Mucosa of descending colon (tissue), 3 donors: ENCODE measurements around the gene HSD17B12. TPM values are rescaled to one million over a fixed set of nuclear protein-coding genes. Genes with fewer than 3 reads are reported as not detected.

Experiments used
- ATAC-seq: fragments of 200-7000 bp; cut with Tn5 transposase; one replicate; pipeline ENCODE4 v1.9.1; 2020; ENCODE audit warnings: mild to moderate bottlenecking, moderate library complexity
- DNase-seq, 3 donors: peaks; one replicate each; pipeline ENCODE4 v3.0.0-alpha.2; 2020
- H3K36me3 ChIP-seq: fragments of 200-600 bp; one replicate; pipeline ENCODE4 v1.8.0; 2021; ENCODE audit warnings: low read depth, mild to moderate bottlenecking
- H3K4me1 ChIP-seq: fragments of 200-600 bp; one replicate; pipeline ENCODE4 v1.8.0; 2021; ENCODE audit warnings: low read depth, mild to moderate bottlenecking
- H3K4me3 ChIP-seq: fragments of 200-600 bp; one replicate; pipeline ENCODE4 v1.8.0; 2021; ENCODE audit warnings: mild to moderate bottlenecking
- H3K9me3 ChIP-seq: fragments of 200-600 bp; one replicate; pipeline ENCODE4 v1.8.0; 2021; ENCODE audit warnings: mild to moderate bottlenecking
- CTCF ChIP-seq: fragments of 200-600 bp; IDR thresholded peaks from one replicate; pipeline ENCODE4 v1.8.0; 2022; ENCODE audit warnings: antibody characterized with exemption, mild to moderate bottlenecking
- intact Hi-C, 2 donors: fragments of 100-400 bp; cut with DNase I in 1 of 2; cut with micrococcal nuclease in 1 of 2; formaldehyde crosslinking; loops; one replicate each; pipeline versions ENCODE4 v1.11.0 to v1.11.1; 2022; cut with DNase I, micrococcal nuclease
- total RNA-seq, 3 donors: library from RNA; stranded (reverse); fragmentation: NEBNext Ultra II Directional in 2 of 3; extraction: Animal tissue kit (Norgen Biotek cat#: 25700) in 2 of 3; gene quantifications; one replicate each; pipeline versions ENCODE4 v1.2.1 to v1.2.4, GENCODE V29; 2021 to 2023
- donor health status: DM: no; HTN: no; CAD: no; lungs with moderate emphysema.
- donor health status: DM: no; HTN: no; CAD: no.
- donor health status: DM: no; HTN: yes; CAD: no.

The HSD17B12 gene
- total RNA-seq, 3 donors from 2014 or later: 63.0 to 119 (median 114) TPM

- Histone ChIP-seq H3K4me3 (peak overlapping the region; percentile 64), H3K36me3 (peaks cover 5% of the 10 kb centered on the region), H3K4me1 (peaks cover 6% of the 10 kb centered on the region), H3K9me3 (no peaks in the 10 kb centered on the region)
- no peak for TF ChIP-seq CTCF
- DNase-seq (no peak), ATAC-seq (peak; percentile 45)
- intact Hi-C loops: no loop called here
Observed at GRCh38 chr11:43879789-43880639, 199.5 kb downstream of the HSD17B12 start.

- ATAC-seq (peak; percentile 100), DNase-seq (peak; percentile 90 to 94 (median 93))
- intact Hi-C loops: no loop called here
- H3K4me1 ChIP-seq: peaks cover 6% of the 10 kb centered on the region
- TF ChIP-seq CTCF: no peak
- peak within 1 kb of the TSS; percentile 64 for H3K4me3 ChIP-seq
- no peaks in the 10 kb centered on the region for H3K9me3 ChIP-seq
- H3K36me3 ChIP-seq: peaks cover 5% of the 10 kb centered on the region
Observed at GRCh38 chr11:43880640-43881159, 200.2 kb downstream of the HSD17B12 start, which contains the start of gene ALKBH3. ALKBH3 (plus strand) TSS chr11:43880831; CDS start chr11:43882653, 1,822 bp downstream.

GRCh38 chr11:43892851-43893250 lies 212.3 kb downstream of the HSD17B12 start:
- H3K4me3 ChIP-seq: no peak overlapping the region
- H3K36me3 ChIP-seq: no peaks in the 10 kb centered on the region
- DNase-seq (no peak), ATAC-seq (no peak)
- no peaks in the 10 kb centered on the region for H3K9me3 ChIP-seq
- no peaks in the 10 kb centered on the region for H3K4me1 ChIP-seq
- intact Hi-C loops: loop anchor here (5.0 to 10.0 kb wide), 2 partner anchors 142 to 144 kb away; no protein-coding TSS in a partner anchor
- TF ChIP-seq CTCF: no peak

GRCh38 chr11:43894546-43894945 lies 214.0 kb downstream of the HSD17B12 start:
- Histone ChIP-seq H3K4me3 (no peak overlapping the region), H3K9me3 (no peaks in the 10 kb centered on the region), H3K36me3 (no peaks in the 10 kb centered on the region), H3K4me1 (no peaks in the 10 kb centered on the region)
- intact Hi-C loops: loop anchor here (5.0 to 10.0 kb wide), 2 partner anchors 140 to 143 kb away; no protein-coding TSS in a partner anchor
- DNase-seq: no peak
- no peak for ATAC-seq
- TF ChIP-seq CTCF: no peak

- no peak for TF ChIP-seq CTCF
- ATAC-seq (no peak), DNase-seq (no peak)
- H3K4me3 ChIP-seq: no peak overlapping the region
- H3K4me1 ChIP-seq: no peaks in the 10 kb centered on the region
- no peaks in the 10 kb centered on the region for H3K36me3 ChIP-seq
- no peaks in the 10 kb centered on the region for H3K9me3 ChIP-seq
- intact Hi-C loops: loop anchor here in 1 of 2 donors (10.0 kb wide), 1 partner anchor 139 kb away; no protein-coding TSS in a partner anchor
Observed at GRCh38 chr11:43895601-43896000, 215.1 kb downstream of the HSD17B12 start.
